ENCODE data around the gene HUWE1.

GRCh38 chrX:53654376-53654775 lies 32.1 kb downstream of the HUWE1 start:
- no peak for TF ChIP-seq CTCF (IDR thresholded peaks at IDR 0.05)
- TF ChIP-seq POLR2A (IDR thresholded peaks at IDR 0.05): no peak
- TF ChIP-seq POLR2AphosphoS5 (IDR thresholded peaks at IDR 0.05): no peak

Data from transverse colon (tissue), 4 donors.